WTC11 (cell line): Measurements from ENCODE around the gene INAFM2. TPM values are rescaled to one million over a fixed set of nuclear protein-coding genes. Genes with fewer than 3 reads are reported as not detected.

Experiments
- ATAC-seq: fragments of 200-7000 bp; cut with Tn5 transposase; 2 replicates; pipeline ENCODE4 v1.10.0; 2021; ENCODE audit warnings: mild to moderate bottlenecking, moderate library complexity
- CTCF ChIA-PET: fragments of 300-600 bp; sonication (Branson Sonifier 250); formaldehyde crosslinking; loops from one replicate; lab custom pipeline; 2021; ENCODE audit warnings: antibody characterized with exemption; lab: Charles Lee
- POLR2A ChIA-PET: fragments of 350-600 bp; sonication (Branson Sonifier 250); formaldehyde crosslinking; loops from one replicate; lab custom pipeline; 2021; ENCODE audit warnings: antibody characterized with exemption; lab: Charles Lee
- DNase-seq: peaks from one replicate; pipeline ENCODE4 v3.0.0; 2021; ENCODE audit warnings: low spot score
- H3K27ac Mint-ChIP-seq: 2 replicates; pipeline ENCODE4 v1.8.0; 2021; ENCODE audit warnings: mixed read lengths
- H3K27me3 Mint-ChIP-seq: 2 replicates; pipeline ENCODE4 v1.8.0; 2021; ENCODE audit warnings: low read depth, mild to moderate bottlenecking, moderate library complexity, mixed read lengths
- H3K36me3 Mint-ChIP-seq: 2 replicates; pipeline ENCODE4 v1.8.0; 2021; ENCODE audit warnings: mixed read lengths
- H3K4me1 Mint-ChIP-seq: 2 replicates; pipeline ENCODE4 v1.8.0; 2022; ENCODE audit warnings: mixed read lengths
- H3K4me3 Mint-ChIP-seq: 2 replicates; pipeline ENCODE4 v1.8.0; 2021; ENCODE audit warnings: mild to moderate bottlenecking, moderate library complexity, mixed read lengths
- H3K9me3 Mint-ChIP-seq: 2 replicates; pipeline ENCODE4 v1.8.0; 2021; ENCODE audit warnings: mixed read lengths
- ARID4B ChIP-seq: sonication (generic); formaldehyde crosslinking; IDR thresholded peaks from 2 replicates; pipeline ENCODE4 v1.8.0; 2023; ENCODE audit warnings: missing genetic modification reagents, mild to moderate bottlenecking, borderline replicate concordance
- ATF1 ChIP-seq: sonication (generic); formaldehyde crosslinking; IDR thresholded peaks from 2 replicates; pipeline ENCODE4 v1.8.1; 2023; ENCODE audit warnings: mild to moderate bottlenecking, moderate library complexity, missing genetic modification reagents
- CREB1 ChIP-seq: sonication (generic); formaldehyde crosslinking; IDR thresholded peaks from 2 replicates; pipeline ENCODE4 v1.8.0; 2023; ENCODE audit warnings: mild to moderate bottlenecking, missing genetic modification reagents
- CREM ChIP-seq: sonication (generic); formaldehyde crosslinking; IDR thresholded peaks from 2 replicates; pipeline ENCODE4 v1.8.1; 2022; ENCODE audit warnings: mild to moderate bottlenecking, missing genetic modification reagents, moderate library complexity
- ELF4 ChIP-seq: sonication (generic); formaldehyde crosslinking; IDR thresholded peaks from 2 replicates; pipeline ENCODE4 v1.8.1; 2022; ENCODE audit warnings: low read depth, mild to moderate bottlenecking, moderate library complexity, missing genetic modification reagents
- ESRRA ChIP-seq: sonication (generic); formaldehyde crosslinking; IDR thresholded peaks from 2 replicates; pipeline ENCODE4 v1.8.1; 2022; ENCODE audit warnings: mild to moderate bottlenecking, missing genetic modification reagents, borderline replicate concordance
- JUN ChIP-seq: sonication (generic); formaldehyde crosslinking; IDR thresholded peaks from 2 replicates; pipeline ENCODE4 v1.8.0; 2023; ENCODE audit warnings: mild to moderate bottlenecking, missing genetic modification reagents
- NR2C2 ChIP-seq: sonication (generic); formaldehyde crosslinking; IDR thresholded peaks from 2 replicates; pipeline ENCODE4 v1.8.0; 2022; ENCODE audit warnings: mild to moderate bottlenecking, missing genetic modification reagents
- ZNF232 ChIP-seq: sonication (generic); formaldehyde crosslinking; IDR thresholded peaks from 2 replicates; pipeline ENCODE4 v1.8.0; 2022; ENCODE audit warnings: mild to moderate bottlenecking, missing genetic modification reagents
- ZNF317 ChIP-seq: sonication (generic); formaldehyde crosslinking; IDR thresholded peaks from 2 replicates; pipeline ENCODE4 v1.8.1; 2023; ENCODE audit warnings: low read depth, mild to moderate bottlenecking, moderate library complexity, missing genetic modification reagents, borderline replicate concordance
- ZNF416 ChIP-seq: fragments of 250-450 bp; sonication (Bioruptor Pico); IDR thresholded peaks from 2 replicates; pipeline ENCODE4 v1.9.0; 2021; ENCODE audit warnings: mild to moderate bottlenecking, inconsistent platforms
- total RNA-seq: library from RNA; stranded (reverse); gene quantifications from 3 replicates; pipeline ENCODE4 v1.2.3, GENCODE V29; 2021
- TF ChIP-seq, protein P1 (sequence below): sonication (generic); formaldehyde crosslinking; IDR thresholded peaks from 2 replicates; pipeline ENCODE4 v1.8.1; 2023; ENCODE audit warnings: mild to moderate bottlenecking, moderate library complexity, missing genetic modification reagents
- TF ChIP-seq, protein P2 (sequence below): fragments of 250-450 bp; sonication (Bioruptor Pico); IDR thresholded peaks from 2 replicates; pipeline ENCODE4 v1.8.0; 2021; ENCODE audit warnings: mild to moderate bottlenecking
- TF ChIP-seq, protein P3 (sequence below): sonication (generic); formaldehyde crosslinking; IDR thresholded peaks from 2 replicates; pipeline ENCODE4 v1.8.1; 2022; ENCODE audit warnings: missing genetic modification reagents, borderline replicate concordance

Gene INAFM2
- total RNA-seq, 1 experiment from 2014 or later = 34.2 TPM

GRCh38 chr15:40322531-40323238 lies 807 bp upstream of the INAFM2 start (continued):
- TF ChIP-seq CREM (CRISPR knock-in tag) = no peak
- TF ChIP-seq ATF1 (CRISPR knock-in tag) = no peak
- no peak for TF ChIP-seq ELF4 (CRISPR knock-in tag)
- TF ChIP-seq, all 79 proteins: peak for 0

- Mint-ChIP-seq H3K27me3 (peaks cover 25% of the 10 kb centered on the region), H3K36me3 (peaks cover 6% of the 10 kb centered on the region; the same call in 1 of the 2 replicates), H3K4me1 (peaks cover 70% of the 10 kb centered on the region), H3K9me3 (peaks cover 4% of the 10 kb centered on the region; the same call in 1 of the 2 replicates), H3K4me3 (peak overlapping the region; percentile 67), H3K27ac (no peak overlapping the region)
- DNase-seq = peak; percentile 46
- ATAC-seq = 0 out of 2 replicates have a peak, but pooled peaks have one; percentile 2
- CTCF ChIA-PET = interaction anchor here (0.6 to 17.8 kb wide), 11 partner anchors 13 to 115 kb away, joined by 3 to 690 read pairs (median 15); partner anchors contain the start of genes CCDC9B and PLCB2
- TF ChIP-seq CREB1 (CRISPR knock-in tag) (no peak), NR2C2 (CRISPR knock-in tag) (no peak), ZNF416 (CRISPR knock-in tag) (no peak), JUN (CRISPR knock-in tag) (peak; percentile 36; the same call in 1 of the 2 replicates)
- TF ChIP-seq, protein P1, sequence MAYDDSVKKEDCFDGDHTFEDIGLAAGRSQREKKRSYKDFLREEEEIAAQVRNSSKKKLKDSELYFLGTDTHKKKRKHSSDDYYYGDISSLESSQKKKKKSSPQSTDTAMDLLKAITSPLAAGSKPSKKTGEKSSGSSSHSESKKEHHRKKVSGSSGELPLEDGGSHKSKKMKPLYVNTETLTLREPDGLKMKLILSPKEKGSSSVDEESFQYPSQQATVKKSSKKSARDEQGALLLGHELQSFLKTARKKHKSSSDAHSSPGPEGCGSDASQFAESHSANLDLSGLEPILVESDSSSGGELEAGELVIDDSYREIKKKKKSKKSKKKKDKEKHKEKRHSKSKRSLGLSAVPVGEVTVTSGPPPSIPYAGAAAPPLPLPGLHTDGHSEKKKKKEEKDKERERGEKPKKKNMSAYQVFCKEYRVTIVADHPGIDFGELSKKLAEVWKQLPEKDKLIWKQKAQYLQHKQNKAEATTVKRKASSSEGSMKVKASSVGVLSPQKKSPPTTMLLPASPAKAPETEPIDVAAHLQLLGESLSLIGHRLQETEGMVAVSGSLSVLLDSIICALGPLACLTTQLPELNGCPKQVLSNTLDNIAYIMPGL (CRISPR knock-in tag) = 0 out of 2 replicates have a peak, but pooled peaks have one; percentile 35
- TF ChIP-seq, all 79 proteins: peak for 2
- POLR2A ChIA-PET = interaction anchor here (0.9 kb wide), 1 partner anchor 44 kb away, joined by 3 read pairs; no protein-coding TSS in a partner anchor
Observed at GRCh38 chr15:40323953-40324937, 753 bp downstream of the INAFM2 start.

DNA sequence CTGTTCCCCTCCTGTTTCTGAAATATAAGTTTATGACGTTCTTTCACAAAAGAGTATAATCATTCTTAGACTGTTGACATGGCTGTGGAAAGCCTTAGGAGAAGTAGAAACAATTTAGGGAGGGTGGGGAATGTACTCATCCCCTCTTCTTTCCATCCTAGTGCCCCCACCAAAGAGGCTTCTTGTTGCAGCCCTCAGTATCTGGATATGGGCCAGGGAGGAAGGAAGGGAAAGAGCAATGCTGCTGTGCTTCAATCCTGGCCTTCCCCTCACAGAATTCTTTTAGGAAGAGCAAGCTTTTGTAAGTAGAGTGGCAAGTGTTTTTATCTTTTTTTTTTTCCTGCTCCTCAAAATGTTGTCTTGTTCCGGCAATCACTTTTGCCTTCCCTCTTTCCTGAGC lies 1.7 kb downstream of the INAFM2 start:
- DNase-seq (no peak), ATAC-seq (no peak)
- peaks cover 69% of the 10 kb centered on the region for H3K4me1 Mint-ChIP-seq
- H3K4me3 Mint-ChIP-seq = peak overlapping the region; percentile 67
- TF ChIP-seq, protein P1 (CRISPR knock-in tag) = no peak
- TF ChIP-seq, protein P2, sequence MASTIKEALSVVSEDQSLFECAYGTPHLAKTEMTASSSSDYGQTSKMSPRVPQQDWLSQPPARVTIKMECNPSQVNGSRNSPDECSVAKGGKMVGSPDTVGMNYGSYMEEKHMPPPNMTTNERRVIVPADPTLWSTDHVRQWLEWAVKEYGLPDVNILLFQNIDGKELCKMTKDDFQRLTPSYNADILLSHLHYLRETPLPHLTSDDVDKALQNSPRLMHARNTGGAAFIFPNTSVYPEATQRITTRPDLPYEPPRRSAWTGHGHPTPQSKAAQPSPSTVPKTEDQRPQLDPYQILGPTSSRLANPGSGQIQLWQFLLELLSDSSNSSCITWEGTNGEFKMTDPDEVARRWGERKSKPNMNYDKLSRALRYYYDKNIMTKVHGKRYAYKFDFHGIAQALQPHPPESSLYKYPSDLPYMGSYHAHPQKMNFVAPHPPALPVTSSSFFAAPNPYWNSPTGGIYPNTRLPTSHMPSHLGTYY = no peak
- no peak for TF ChIP-seq ZNF317
- no peak overlapping the region for H3K27ac Mint-ChIP-seq
- peaks cover 12% of the 10 kb centered on the region; the same call in 1 of the 2 replicates for H3K36me3 Mint-ChIP-seq
- peaks cover 25% of the 10 kb centered on the region for H3K27me3 Mint-ChIP-seq
- ChIA-PET POLR2A (interaction anchor here (0.9 kb wide), 1 partner anchor 45 kb away, joined by 3 read pairs; no protein-coding TSS in a partner anchor), CTCF (interaction anchor here (0.6 to 8.3 kb wide), 7 partner anchors 14 to 114 kb away, joined by 3 to 234 read pairs (median 33); partner anchors contain the start of genes CCDC9B and PLCB2)
- peaks cover 4% of the 10 kb centered on the region; the same call in 1 of the 2 replicates for H3K9me3 Mint-ChIP-seq

DNA sequence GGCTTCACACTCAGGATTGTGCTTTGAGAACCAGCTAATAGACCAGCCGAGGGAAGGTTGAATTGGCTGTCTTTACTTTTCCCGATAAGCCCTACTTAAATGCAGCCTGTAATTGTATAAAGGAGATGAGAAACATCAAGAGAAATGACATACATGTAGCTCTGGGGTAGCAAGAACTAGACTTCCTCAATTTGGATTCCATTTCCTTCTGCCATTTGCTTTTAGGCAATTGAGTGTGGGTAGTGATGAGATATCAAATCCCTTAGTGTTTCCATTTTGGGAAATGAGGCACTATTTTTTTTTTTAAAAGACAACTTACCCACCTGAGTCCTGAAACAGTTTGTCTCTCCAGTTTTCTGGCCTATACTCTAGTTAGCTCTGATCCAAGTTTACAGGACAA lies 2.2 kb downstream of the INAFM2 start:
- Mint-ChIP-seq H3K9me3 (peaks cover 4% of the 10 kb centered on the region; the same call in 1 of the 2 replicates), H3K27me3 (peaks cover 25% of the 10 kb centered on the region), H3K36me3 (peaks cover 12% of the 10 kb centered on the region; the same call in 1 of the 2 replicates), H3K4me3 (peak overlapping the region; percentile 67), H3K4me1 (peaks cover 64% of the 10 kb centered on the region), H3K27ac (no peak overlapping the region)
- POLR2A ChIA-PET = interaction anchor here (0.9 to 1.2 kb wide), 2 partner anchors 45 to 114 kb away, joined by 3 read pairs; no protein-coding TSS in a partner anchor
- ATAC-seq (no peak), DNase-seq (no peak)
- CTCF ChIA-PET = interaction anchor here (2.1 to 8.3 kb wide), 5 partner anchors 13 to 52 kb away, joined by 7 to 234 read pairs (median 47); partner anchors contain the start of genes CCDC9B and PLCB2
- TF ChIP-seq ZNF232 (no peak), ARID4B (CRISPR knock-in tag) (no peak), ESRRA (CRISPR knock-in tag) (no peak)
- TF ChIP-seq, protein P3, sequence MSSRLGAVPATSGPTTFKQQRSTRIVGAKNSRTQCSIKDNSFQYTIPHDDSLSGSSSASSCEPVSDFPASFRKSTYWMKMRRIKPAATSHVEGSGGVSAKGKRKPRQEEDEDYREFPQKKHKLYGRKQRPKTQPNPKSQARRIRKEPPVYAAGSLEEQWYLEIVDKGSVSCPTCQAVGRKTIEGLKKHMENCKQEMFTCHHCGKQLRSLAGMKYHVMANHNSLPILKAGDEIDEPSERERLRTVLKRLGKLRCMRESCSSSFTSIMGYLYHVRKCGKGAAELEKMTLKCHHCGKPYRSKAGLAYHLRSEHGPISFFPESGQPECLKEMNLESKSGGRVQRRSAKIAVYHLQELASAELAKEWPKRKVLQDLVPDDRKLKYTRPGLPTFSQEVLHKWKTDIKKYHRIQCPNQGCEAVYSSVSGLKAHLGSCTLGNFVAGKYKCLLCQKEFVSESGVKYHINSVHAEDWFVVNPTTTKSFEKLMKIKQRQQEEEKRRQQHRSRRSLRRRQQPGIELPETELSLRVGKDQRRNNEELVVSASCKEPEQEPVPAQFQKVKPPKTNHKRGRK (CRISPR knock-in tag) = no peak
